Liver (tissue), 9 donors: ENCODE measurements around the gene PTAFR. TPM values are rescaled to one million over a fixed set of nuclear protein-coding genes. Genes with fewer than 3 reads are reported as not detected.

Source experiments
- DNase-seq: peaks from one replicate; pipeline ENCODE4 v3.0.0-alpha.2; 2017; ENCODE audit warnings: low spot score
- H3K27ac ChIP-seq, 2 donors: one replicate each; pipeline ENCODE4 v1.7.0; 2013; ENCODE audit warnings: inconsistent platforms in 2 of 2, low read length in 2 of 2, control low read depth in 1 of 2, low read depth in 1 of 2, mild to moderate bottlenecking in 1 of 2
- H3K27me3 ChIP-seq, 4 donors: one replicate each; pipeline versions ENCODE4 v1.6.1 to v1.7.0; 2013; ENCODE audit warnings: low read length in 3 of 4, inconsistent platforms in 1 of 4, mild to moderate bottlenecking in 1 of 4, moderate library complexity in 1 of 4; ENCODE audit not compliant: control insufficient read depth in 4 of 4, insufficient read depth in 4 of 4
- H3K36me3 ChIP-seq, 4 donors: one replicate each; pipeline versions ENCODE4 v1.6.1 to v1.7.0; 2013; ENCODE audit warnings: low read length in 3 of 4, mild to moderate bottlenecking in 3 of 4, low read depth in 1 of 4, moderate library complexity in 1 of 4; ENCODE audit not compliant: control insufficient read depth in 4 of 4, insufficient read depth in 3 of 4
- H3K4me1 ChIP-seq, 4 donors: one replicate each; pipeline versions ENCODE4 v1.6.1 to v1.7.0; 2013; ENCODE audit warnings: low read length in 3 of 4, mild to moderate bottlenecking in 3 of 4, moderate library complexity in 1 of 4; ENCODE audit not compliant: control insufficient read depth in 4 of 4, insufficient read depth in 4 of 4
- H3K4me3 ChIP-seq, 3 donors: one replicate each; pipeline versions ENCODE4 v1.6.1 to v1.7.0; 2013; ENCODE audit warnings: low read length in 3 of 3, control low read depth in 1 of 3, low read depth in 1 of 3, mild to moderate bottlenecking in 1 of 3
- H3K9ac ChIP-seq, 2 donors: one replicate each; pipeline ENCODE4 v1.7.0; 2013; ENCODE audit warnings: low read length in 2 of 2, mild to moderate bottlenecking in 2 of 2, moderate library complexity in 2 of 2, control low read depth in 1 of 2, low read depth in 1 of 2
- H3K9me3 ChIP-seq, 4 donors: one replicate each; pipeline versions ENCODE4 v1.6.1 to v1.7.0; 2013; ENCODE audit warnings: low read length in 3 of 4; ENCODE audit not compliant: control insufficient read depth in 4 of 4
- ATF3 ChIP-seq: IDR thresholded peaks from 2 replicates; pipeline ENCODE4 v1.6.1; 2016; ENCODE audit warnings: antibody characterized with exemption
- CTCF ChIP-seq: fragments of 150-350 bp; IDR thresholded peaks from 2 replicates; pipeline ENCODE4 v1.5.1; 2017; ENCODE audit warnings: improper control_type of control experiment, low read depth, low read length; ENCODE audit not compliant: missing input control
- EGR1 ChIP-seq, 2 donors: IDR thresholded peaks; 2 replicates each; pipeline ENCODE4 v1.6.1; 2016 to 2018; ENCODE audit warnings: antibody characterized with exemption in 2 of 2, low read depth in 2 of 2
- FOXA1 ChIP-seq: IDR thresholded peaks from 2 replicates; pipeline ENCODE4 v1.6.1; 2016; ENCODE audit warnings: antibody characterized with exemption
- FOXA2 ChIP-seq: IDR thresholded peaks from 2 replicates; pipeline ENCODE4 v1.6.1; 2016; ENCODE audit warnings: antibody characterized with exemption
- GABPA ChIP-seq, 2 donors: IDR thresholded peaks in 1 of 2; conservative IDR thresholded peaks in 1 of 2; 2 replicates each; pipeline ENCODE4 v1.6.1; 2016; ENCODE audit warnings: antibody characterized with exemption in 2 of 2, mild to moderate bottlenecking in 1 of 2, moderate library complexity in 1 of 2
- HNF4A ChIP-seq, 2 donors: conservative IDR thresholded peaks; 2 replicates each; pipeline ENCODE4 v1.6.1; 2016; ENCODE audit warnings: antibody characterized with exemption in 2 of 2, mild to moderate bottlenecking in 2 of 2
- HNF4G ChIP-seq: IDR thresholded peaks from 2 replicates; pipeline ENCODE4 v1.6.1; 2016; ENCODE audit warnings: antibody characterized with exemption
- JUND ChIP-seq, 2 donors: IDR thresholded peaks; 2 replicates each; pipeline ENCODE4 v1.6.1; 2016; ENCODE audit warnings: antibody characterized with exemption in 2 of 2
- MAX ChIP-seq: IDR thresholded peaks from 2 replicates; pipeline ENCODE4 v1.6.1; 2016; ENCODE audit warnings: antibody characterized with exemption
- NR2F2 ChIP-seq: IDR thresholded peaks from 2 replicates; pipeline ENCODE4 v1.6.1; 2016; ENCODE audit warnings: antibody characterized with exemption
- RXRA ChIP-seq, 2 donors: IDR thresholded peaks; 2 replicates each; pipeline ENCODE4 v1.6.1; 2017 to 2018; ENCODE audit warnings: antibody characterized with exemption in 2 of 2, mild to moderate bottlenecking in 1 of 2
- SP1 ChIP-seq: IDR thresholded peaks from 2 replicates; pipeline ENCODE4 v1.6.1; 2018; ENCODE audit warnings: antibody characterized with exemption, mild to moderate bottlenecking
- TAF1 ChIP-seq: conservative IDR thresholded peaks from 2 replicates; pipeline ENCODE4 v1.6.1; 2016; ENCODE audit warnings: antibody characterized with exemption, mild to moderate bottlenecking
- YY1 ChIP-seq: IDR thresholded peaks from 2 replicates; pipeline ENCODE4 v1.6.1; 2016; ENCODE audit warnings: antibody characterized with exemption, mild to moderate bottlenecking
- WGBS: extraction: QIAGEN DNeasy Blood & Tissue Kit; methylation state at CpG from one replicate; pipeline ENCODE4 v1.1.7; 2013; 5-methylcytosine and 5-hydroxymethylcytosine counted together
- polyA plus RNA-seq, 2 donors: library from polyadenylated mRNA; stranded (reverse) in 1 of 2; unstranded in 1 of 2; fragments of 200-250 nt in 1 of 2; fragments of >200 nt in 1 of 2; fragmentation: Nextera tagmentation in 1 of 2; extraction: Ambion mirVana in 1 of 2; gene quantifications; one replicate each; pipeline versions ENCODE4 v1.2.1 to v1.2.3, GENCODE V29; 2013 to 2015
- total RNA-seq, 2 donors: library from RNA; depleted of rRNA; stranded (reverse); fragments of >200 nt; gene quantifications; one replicate each; pipeline ENCODE4 v1.2.3, GENCODE V29; 2014
- donor health status: healthy.
- donor health status: healthy.
- donor health status: healthy.
- donor health status: healthy.
- donor health status: healthy.

The PTAFR gene
- total and polyA plus RNA-seq, 4 donors: 0.82 to 4.1 (median 2.1) TPM

- 94% methylated on average over 6 of the region's 6 CpGs for WGBS
- Histone ChIP-seq H3K4me1 (peaks cover 0 to 17% (median 4%) of the 10 kb centered on the region in 4 donors), H3K27me3 (no peaks in the 10 kb centered on the region), H3K9me3 (no peaks in the 10 kb centered on the region), H3K36me3 (peaks cover 8 to 50% (median 24%) of the 10 kb centered on the region in 4 donors), H3K9ac (no peak overlapping the region), H3K27ac (no peak overlapping the region), H3K4me3 (no peak overlapping the region)
- TF ChIP-seq FOXA1 (no peak), HNF4A (conservative IDR thresholded peaks at IDR 0.05) (no peak), EGR1 (IDR thresholded peaks at IDR 0.05; ENCODE audit: low read depth in 2 of 2) (no peak), HNF4G (no peak), ATF3 (no peak), TAF1 (no peak), FOXA2 (no peak), GABPA (IDR thresholded peaks at IDR 0.05 in 1 of 2, conservative IDR thresholded peaks at IDR 0.05 in 1 of 2) (no peak), CTCF (no peak), MAX (no peak), RXRA (IDR thresholded peaks at IDR 0.05) (no peak)
- DNase-seq: no peak
These were observed 23.9 kb upstream of the PTAFR start for GRCh38 chr1:28200234-28200873.

- 84% methylated on average over 8 of the region's 8 CpGs for WGBS
- Histone ChIP-seq H3K27ac (no peak overlapping the region), H3K4me3 (no peak overlapping the region), H3K36me3 (peaks cover 8 to 47% (median 24%) of the 10 kb centered on the region in 4 donors), H3K27me3 (no peaks in the 10 kb centered on the region), H3K4me1 (peaks cover 0 to 12% (median 2%) of the 10 kb centered on the region in 4 donors), H3K9ac (no peak overlapping the region), H3K9me3 (no peaks in the 10 kb centered on the region)
- DNase-seq: no peak
- TF ChIP-seq HNF4A (conservative IDR thresholded peaks at IDR 0.05) (no peak), SP1 (no peak), RXRA (IDR thresholded peaks at IDR 0.05) (no peak), CTCF (no peak), EGR1 (IDR thresholded peaks at IDR 0.05; ENCODE audit: low read depth in 2 of 2) (no peak), MAX (no peak), NR2F2 (no peak), HNF4G (no peak), JUND (IDR thresholded peaks at IDR 0.05) (no peak), GABPA (IDR thresholded peaks at IDR 0.05 in 1 of 2, conservative IDR thresholded peaks at IDR 0.05 in 1 of 2) (no peak), YY1 (no peak)
These were observed 23.1 kb upstream of the PTAFR start for GRCh38 chr1:28199328-28200233.
